ENCODE data around the gene MYO9B.

MYO9B gene

DNA sequence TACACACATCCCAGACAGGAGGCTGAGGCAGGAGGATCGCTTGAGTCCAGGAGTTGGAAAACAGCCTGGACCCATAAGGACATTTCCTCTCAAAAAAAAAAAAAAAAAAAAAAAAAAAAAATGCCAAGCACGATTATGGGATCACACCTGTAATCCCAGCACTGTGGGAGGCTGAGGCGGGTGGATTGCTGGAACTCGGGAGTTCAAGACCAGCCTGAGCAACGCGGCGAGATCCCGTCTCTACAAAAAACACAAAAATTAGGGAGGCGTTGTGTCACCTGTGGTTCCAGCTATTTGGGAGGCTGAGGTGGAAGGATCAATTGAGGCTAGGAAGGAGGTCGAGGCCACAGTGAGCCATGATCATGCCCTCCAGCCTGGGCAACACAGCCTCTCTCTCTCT lies 149.5 kb downstream of the MYO9B start:
- no peak for DNase-seq

DNA sequence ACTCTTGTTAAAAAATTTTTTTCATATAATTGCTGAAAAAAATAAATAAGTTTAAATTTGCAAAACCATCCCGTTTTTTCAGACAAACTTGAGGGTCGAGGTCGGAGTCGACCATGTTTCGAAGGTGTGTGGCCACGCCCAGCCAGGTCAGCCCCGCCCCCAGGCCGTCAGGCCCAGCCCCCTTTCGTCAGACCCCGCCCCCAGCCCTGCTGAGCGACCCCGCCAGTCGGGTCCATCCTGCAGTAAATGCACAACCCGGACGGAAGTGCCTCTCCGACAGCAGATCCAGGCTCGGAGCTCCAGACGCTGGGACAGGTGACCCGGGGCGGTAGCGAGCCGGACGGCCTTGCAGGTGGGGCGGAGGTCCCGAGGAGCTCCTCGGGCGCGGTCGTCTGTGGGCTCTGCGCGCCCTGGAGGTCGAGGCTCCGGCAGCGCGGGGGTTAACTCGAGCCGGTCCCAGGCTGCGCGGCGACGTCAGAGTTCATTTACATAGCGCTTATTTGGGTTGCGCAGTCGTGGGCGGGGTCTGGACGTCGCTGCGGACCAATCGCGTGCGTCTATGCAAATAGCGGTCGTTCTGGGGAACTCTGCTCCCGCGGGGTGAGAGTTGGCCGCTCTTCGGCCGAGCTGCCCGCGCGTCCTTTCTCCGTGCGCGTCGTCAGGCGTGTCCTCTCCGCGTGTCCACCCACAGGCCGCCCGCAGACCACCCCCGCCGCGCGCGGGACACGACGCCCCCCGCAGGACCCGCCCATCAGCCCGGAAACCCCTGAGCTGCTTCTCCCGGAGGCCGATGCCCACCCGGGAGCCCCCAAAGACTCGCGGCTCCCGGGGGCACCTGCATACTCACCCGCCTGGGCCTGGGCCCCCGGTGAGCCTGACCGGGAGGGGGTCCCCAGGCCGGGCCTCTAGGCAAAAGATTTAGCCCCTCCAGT lies 150.7 kb downstream of the MYO9B start, which contains the start of gene OCEL1:
OCEL1 (plus strand) TSS at position 225 of the 932 bp plus-strand sequence; CDS start at position 247, 22 bp downstream.
- peak; percentile 95 to 97 for DNase-seq

DNA sequence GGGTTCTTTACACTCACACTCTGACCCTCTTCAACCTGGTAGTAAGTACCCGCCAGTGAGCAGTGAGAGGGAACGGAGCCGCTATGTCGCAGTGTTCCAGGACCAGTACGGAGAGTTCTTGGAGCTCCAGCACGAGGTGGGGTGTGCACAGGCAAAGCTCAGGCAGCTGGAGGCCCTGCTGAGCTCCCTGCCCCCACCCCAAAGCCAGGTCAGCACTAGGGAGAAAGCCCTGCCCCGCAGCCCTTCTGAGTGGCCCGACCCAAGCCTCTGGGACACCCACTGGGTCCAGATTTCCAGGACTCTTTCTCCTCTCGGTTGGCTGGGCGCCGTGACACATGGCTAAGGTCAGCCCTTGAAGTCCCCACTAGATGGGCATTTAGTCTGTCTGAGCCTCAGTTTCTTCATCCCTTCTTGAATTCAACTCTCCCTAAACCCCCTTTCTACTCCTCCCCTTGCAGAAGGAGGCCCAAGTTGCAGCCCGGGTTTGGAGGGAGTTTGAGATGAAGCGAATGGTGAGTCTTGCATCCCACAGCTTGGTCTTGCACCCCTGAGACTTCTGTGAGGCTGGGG lies 152.3 kb downstream of the MYO9B start:
- DNase-seq = no peak

DNA sequence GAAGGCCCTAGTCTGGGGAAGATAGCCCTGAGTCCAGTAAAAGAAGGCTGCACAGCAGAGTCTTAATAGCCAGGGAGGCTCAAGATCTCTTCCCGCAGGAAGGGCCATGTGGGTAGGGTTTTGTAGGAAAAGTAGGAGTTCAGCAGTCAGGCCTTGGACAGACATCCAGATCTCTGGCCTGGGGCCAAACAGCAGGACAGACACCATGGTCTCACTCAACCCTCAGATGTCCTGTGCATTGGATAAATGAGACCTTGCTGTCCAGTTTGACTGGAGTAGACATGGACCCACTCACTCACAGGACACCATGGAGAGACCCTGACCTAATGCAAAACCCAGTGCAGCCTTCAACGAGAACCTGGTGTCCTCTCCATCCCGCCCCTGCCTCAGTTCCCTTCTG lies 154.3 kb downstream of the MYO9B start:
- DNase-seq = no peak

DNA sequence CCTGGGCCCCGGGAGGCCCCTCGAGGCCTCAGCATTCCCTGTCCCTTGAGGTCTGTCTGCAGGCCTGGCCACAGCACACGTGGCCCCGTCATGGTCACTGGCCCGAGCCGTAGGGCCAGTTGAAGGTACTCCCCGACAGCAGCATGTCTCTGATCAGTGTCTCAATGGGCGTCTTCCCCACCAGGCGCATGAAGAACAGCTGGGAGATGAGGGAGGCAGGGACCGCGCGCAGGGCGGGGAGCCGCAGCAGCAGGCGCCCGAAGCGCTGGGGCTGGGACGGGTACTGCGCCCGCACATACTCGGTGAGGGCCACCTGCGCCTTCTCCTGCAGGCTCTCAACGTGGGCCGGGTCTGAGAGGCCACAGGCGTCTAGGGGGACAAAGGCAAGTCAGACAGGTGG lies 156.7 kb downstream of the MYO9B start:
- DNase-seq = no peak

DNA sequence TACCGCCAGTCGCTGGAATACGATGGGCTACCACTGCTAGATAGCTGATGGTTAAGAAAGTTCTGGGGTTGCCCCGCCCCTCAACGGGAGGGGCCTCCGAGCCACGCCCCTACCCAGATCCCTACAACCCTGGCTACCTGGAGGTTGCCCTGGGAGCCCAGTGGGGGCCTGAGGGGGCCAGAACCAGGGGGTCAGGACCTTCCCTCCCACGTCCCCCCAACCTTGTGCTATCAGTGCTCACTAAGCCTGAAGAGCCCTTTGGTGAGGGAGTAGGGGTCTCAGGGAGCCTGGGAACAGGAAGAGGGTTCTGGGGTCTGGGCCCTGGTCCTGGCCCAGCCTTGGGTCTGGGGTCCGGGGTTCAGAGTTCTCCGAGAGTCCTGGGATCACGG lies 159.3 kb downstream of the MYO9B start:
- peak; percentile 44 to 63 for DNase-seq

DNA sequence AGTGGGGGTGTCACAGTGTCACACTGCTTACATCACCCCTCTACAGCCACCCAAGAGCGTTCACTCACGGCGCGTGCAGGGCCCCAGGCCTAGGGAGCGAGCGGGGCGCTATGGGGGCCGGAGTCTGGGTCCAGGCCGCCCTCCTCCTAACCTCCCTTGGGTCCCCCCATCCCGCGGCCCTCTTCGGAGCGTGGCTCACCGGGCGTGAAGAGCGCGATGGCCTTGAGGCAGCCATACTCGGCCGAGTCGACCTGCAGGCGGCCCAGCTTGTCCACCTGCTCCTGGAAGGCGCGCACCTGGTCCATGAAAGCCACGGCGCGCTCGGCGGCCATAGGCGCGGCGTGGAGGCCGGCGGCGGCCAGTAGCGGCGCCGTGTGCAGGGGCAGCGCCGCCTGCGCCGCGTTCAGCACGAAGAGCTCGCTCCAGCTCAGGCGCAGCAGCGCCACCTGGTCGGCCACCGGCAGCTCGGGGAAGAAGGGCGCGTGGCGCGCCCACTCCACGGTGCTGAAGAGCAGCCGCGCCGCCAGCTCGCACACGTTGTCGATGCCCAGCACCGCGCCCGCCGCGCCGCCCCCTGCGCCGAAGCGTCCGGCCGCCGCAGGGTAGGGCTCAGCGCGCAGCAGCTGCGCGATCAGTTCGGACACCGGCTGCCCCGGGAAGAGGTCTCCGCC lies 159.9 kb downstream of the MYO9B start:
- peak; percentile 78 for DNase-seq

DNA sequence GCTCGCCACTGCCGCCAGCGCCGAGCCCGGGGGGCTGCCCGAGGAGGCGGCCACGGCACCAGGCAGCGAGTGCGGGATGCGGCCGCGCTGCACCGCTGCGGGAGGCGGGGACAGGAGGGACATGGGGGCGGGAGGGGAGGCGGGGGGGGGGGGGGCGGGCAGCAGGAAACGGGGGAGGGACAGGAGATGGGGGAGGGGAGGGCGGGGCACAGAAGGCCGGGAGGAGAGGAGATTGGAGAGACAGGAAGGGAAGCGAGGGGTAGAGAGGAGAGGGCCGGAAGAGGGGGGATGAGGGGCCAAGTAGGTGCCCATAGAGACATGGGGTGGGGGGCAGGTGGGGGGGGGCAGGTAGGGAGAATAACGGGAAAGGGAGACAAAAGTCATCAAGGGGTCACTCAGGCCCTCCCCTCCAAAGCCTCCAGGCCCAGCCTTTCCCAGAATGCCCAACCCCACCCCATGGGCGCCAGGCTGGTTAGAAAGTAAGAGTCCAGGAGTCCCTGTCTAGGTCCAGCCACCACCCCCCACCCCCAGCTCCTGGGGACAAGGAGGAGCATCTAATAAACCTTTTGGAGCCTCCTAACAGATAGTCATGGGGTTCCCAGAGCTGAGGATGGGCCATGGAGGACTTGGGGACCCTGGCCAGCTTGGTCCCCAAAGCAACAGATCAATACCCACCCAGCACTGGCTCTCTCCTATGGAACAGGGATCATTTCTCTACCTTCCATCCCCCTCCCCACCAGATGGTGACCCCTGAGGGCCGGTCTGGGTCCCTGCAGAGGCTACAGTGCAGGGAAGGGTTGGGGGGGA lies 160.6 kb downstream of the MYO9B start:
- no peak for DNase-seq

DNA sequence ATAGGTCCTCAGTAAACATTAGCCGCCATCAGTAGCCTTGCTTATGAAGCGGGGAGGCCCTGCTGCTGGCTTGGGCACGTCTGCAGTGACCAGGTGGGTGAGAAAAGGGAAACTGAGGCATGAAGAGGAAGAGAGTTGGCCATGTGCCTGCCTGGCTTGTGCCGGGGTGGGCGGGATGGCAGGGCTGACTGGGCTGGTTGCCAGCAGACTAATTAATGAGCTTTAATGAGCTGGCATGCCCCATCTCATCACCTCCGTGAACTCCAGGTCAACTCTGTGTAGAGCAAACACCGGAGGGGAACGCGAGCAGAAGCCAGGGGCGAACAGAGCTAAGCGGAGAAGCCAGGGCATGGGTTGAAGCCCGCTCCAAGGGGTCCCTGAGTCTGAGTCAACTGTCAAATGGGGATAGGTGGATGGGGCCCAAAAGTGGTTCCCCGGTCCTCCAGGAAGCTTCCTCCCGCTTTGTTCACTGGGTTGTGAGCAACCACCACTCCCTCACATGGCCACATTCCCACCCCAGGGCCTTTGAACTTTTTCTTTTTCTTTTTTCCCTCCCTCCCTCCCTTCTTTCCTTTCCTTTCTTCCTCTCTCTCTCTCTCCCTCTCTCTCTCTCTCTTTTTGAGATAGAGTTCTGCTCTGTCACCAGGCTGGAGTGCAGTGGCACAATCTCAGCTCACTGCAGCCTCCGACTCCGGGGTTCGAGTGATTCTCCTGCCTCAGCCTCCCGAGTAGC lies 161.4 kb downstream of the MYO9B start:
- DNase-seq = no peak

DNA sequence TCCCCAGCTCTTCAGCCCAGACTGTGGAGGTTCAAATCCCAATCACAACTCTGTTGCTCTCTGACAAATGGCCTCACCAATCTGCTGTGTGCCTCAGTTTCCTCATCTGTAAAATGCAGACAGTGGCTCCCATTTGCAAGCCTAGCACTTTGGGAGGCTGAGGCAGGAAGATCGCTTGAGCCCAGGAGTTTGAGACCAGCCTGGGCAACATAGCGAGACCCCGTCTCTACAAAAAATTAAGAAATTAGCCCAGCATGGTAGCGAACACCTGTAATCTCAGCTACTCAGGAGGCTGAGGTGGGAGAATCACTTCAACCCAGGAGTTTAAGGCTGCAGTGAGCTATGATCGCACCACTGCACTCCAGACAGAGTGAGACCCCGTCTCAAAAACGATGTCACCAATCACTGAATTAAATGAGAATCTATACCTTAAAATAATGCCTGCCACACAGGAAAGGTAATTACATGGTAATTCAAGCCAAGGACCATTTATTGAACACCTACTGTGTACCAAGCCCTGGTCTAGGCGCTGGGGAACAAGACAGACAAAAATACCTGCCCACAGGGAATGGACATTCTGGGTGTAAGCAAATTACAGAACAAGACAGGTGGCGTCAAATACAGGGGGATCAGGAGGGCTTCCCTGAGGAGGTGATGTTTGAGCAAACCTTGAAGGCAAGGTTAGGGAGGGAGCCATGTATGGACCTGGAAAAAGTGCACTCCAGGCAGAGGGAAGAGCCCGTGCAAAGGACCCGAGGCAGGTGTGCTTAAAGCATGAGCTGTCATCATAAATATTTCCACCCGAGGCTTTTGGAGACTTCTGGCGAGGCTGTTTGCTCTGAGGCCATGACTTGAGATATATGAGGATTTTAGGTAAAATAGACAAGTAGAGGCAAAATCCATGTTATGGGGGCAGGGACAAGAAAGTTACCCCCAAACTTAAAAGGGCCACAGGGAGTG lies 162.4 kb downstream of the MYO9B start:
- DNase-seq = no peak

DNA sequence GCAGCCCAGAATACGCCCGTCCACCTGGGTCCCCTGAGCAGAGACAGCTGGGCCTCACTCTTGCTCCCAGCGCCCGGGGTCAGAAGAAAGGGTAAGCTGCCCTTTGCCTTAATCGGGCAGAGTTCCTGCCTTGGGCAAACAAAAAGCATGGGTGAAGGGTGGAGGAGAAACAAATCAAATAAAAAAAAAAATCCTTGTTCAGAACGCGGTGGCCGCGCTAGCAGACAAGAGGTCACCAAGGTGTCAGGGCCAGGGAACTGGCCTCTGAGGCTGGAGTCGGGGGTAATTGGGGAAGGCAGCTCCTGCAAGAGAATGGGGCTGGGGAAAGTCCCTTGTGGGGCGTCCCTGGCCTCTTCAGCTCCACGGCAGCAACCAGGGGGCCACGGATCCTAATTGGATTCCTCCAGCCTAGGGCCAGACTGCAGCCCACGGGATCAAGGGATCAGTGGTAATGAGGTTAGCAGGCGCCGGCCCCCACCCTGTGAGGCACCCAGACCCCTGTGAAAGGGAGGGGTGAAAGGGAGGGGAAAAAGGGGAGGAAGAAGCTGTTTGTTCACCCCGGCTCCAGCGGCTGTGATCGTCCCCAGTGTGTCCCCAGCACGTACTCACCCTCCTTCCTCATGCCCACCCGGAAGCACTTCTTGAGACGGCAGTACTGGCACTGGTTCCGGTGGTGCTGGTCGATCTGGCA lies 164.6 kb downstream of the MYO9B start:
- DNase-seq = no peak

DNA sequence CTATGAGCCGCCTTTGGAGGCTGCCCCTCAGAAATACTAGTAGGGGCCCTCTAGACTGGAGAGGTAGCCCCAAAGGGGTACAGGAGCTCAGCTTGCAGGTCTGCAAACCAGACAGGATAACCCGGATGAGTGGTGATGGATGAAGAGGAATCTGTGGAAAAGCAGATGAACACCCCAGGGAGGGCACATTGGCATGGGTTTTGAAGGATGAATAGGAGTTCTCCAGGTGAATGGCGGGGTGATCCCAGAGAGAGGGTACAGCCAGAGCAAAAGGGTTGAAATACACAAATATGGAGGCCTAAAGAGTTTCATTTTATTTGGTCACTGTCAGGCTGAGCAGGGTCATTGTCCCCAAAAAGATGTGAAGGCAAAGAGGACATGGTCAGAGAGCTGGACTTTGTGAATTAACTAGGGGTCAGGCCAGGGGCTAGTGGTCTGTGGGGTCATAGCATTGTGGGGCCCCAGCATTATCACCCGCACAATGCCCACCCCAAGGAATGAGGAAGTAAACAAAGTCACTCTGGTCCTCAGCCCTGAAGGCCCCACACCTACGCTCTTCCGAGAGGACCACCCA lies 165.3 kb downstream of the MYO9B start:
- no peak for DNase-seq

DNA sequence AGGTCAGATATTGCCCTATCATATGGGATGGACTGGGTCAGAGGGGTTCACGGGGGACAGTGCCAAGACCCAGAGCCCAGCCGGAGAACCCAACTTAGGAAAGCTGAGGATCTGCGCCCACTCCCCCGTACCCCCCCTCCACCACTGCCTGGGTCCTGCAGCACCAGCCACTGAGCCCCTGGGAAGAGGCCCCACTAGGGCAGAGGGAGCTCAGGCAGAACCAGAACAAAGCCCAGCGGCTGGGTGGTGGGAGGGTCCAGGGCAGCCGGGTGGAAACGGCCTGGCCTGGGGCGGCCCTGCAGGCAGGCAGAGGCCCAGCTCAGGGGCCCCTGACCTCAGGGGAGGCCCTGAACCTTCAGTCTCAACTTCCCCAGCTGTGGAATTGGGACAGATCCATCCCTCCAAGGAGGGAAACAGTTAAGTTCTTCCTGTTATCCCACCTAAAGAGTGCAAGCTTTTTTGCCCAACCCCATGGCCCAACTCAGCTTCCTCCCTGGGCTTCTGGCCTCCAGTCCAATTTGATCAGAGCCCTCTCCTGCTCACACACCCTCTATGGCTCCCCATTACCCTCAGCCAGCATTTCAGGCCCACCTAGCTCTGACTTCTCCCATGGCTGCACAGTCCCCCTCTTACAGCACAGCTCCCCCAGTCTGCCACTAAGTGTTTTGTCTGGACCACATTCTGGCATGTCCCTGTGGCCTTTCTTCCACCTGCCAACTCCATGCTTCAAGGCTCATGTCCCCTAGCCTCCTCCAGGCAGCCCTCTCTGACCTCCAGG lies 167.0 kb downstream of the MYO9B start:
- no peak for DNase-seq

DNA sequence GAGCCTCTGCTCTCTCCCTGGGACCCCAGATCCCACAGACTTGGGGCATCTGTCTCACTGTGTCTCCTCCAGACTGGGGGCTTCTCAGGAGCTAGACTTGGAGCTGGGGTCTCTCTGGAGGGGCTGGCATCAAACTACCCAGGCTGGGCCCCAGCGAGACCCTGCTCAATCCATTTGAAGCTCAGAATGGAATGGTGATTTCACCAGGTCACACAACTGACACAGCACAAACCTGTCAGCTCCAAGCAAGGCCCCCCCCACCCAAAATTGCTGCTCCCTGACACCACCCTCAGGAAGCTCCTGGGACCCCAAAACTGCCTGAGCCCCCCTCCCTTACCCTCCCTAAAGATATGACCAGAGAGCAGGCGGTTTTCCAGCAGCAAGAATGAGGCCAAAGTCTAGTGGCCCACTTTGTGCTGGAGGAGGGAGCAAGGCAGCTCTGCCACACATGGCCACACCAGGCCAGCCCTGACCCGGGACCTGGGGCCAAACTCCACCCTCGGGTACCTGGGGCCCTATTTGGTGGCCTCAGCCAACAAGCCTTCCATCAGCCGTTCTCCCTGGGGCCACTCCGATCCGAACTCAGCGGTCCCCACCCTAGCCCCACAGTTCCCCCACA lies 167.7 kb downstream of the MYO9B start:
- no peak for DNase-seq

DNA sequence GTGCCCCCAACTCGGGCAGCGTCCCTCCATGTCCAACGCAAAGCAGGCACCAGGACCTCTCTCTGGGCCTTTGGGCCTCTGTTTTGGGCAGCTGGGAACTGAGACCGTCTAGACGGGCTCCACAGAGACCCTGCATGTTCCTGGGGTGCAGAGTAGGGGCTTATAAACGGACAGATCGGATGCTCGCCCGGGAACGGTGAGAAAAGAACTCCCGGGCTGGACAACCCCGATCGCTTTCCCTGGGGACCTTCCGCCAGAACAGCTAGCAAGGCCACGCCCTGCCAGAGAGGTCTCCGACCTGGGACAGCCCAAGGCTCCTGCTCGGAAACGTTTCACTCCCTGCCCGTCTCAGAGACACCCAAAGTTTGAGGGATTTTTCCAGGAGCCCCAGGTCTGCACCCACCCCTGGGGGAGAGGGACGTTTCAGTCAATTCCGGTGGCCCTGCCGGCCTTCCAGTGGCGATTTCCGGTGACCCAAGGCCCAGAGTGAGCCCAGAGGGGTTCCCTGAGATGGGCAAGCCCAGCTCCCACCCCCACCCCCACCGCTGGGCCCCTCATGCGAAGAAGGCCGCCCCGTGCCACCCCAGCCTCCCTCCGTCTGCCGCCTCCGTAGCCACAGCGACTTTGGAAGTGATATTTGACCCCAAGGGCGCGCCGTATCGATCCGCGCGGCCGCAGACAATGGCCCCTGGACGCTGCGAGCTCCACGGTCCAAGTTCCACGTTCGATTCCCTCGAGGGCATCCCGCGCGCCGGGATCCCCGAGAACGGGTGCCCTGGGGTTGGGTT lies 168.4 kb downstream of the MYO9B start:
- DNase-seq = no peak

DNA sequence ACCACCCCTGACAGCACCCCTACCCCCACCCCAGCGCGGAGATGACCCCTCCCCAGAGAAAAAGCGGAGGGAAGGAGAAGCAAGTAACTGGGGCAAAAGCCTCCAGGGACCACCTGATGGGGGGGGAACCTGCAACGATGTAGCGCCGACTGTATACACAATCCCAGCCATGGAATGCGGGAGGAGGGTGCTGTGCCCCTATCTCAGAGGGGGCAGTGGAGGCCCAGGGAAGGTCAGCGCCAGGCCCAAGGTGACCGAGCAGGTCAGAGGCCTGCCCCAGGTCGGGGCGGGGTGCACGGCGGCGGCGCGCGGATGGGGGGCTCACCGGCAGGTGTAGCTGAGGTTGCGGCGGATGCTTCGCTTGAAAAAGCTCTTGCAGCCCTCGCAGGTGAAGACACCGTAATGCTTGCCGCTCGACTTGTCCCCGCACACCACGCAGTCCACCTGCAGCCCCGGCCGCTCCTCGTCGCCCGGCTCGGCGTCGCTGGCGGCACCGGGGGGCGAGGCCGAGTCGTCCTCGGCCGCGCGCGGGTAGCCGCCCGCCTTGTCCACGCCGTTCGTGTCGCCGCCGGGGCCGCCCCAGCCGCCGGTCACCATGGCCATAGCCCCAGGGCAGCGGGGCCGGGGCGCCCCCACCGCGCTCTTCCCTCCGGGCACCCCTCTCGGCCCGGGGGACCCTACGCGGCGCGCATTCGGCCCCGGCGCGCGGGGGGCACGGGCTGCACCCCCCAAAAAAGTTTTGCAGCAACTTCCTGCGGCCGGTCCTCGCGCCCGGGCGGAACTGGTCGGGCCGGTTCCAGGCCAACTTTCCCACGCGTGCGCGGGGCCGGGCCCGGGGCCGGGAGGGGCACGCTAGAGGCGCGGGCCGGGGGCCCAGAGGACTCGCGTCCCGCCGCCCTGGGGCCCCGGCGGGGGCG lies 169.3 kb downstream of the MYO9B start:
- no peak for DNase-seq

DNA sequence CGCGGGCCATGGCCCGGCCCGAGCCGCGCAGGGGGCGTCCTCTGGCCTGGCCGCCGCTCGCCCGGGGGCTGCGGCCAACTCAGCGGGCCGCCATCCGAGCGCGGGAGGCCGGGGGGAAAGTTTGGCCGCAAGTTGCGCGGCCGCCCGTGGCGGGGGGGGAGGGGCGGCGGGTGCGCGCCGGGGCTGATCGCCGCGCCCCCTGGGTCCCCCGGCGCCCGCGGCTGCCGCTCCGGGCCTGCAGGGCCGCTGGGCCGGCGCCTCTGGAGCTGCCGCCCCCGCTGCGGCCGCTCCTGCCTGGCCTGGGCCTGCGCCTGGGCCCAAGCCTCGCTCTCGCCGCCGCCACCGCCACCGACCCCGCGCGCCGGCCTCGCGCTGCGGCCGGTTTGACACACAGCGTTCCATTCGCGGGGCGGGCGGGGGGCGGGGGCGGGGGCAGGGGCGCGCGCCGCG lies 170.0 kb downstream of the MYO9B start, which contains the start of gene NR2F6:
NR2F6 (minus strand) TSS at position 385 of the 450 bp plus-strand sequence. CDS start 699 bp downstream, outside the sequence.
- DNase-seq = no peak

Measured in CD4-positive, alpha-beta T cell treated with Interleukin-1 beta for 1 hour (primary cell).